Omental fat pad (tissue), 4 donors: ENCODE measurements around the gene TMEM134. TPM values are rescaled to one million over a fixed set of nuclear protein-coding genes. Genes with fewer than 3 reads are reported as not detected.
A peak's percentile ranks its signal among the peaks of the same experiment; 100 is the strongest.

Source experiments
- ATAC-seq: fragments of 150-250 bp; one replicate; pipeline ENCODE4 v1.9.1; 2016; ENCODE audit warnings: mild to moderate bottlenecking, moderate library complexity; ENCODE audit not compliant: low FRiP score
- DNase-seq: peaks from one replicate; pipeline ENCODE4 v3.0.0-alpha.2; 2019; ENCODE audit warnings: low spot score
- CTCF ChIP-seq, 3 donors: fragments of 450-650 bp; IDR thresholded peaks; one replicate each; pipeline ENCODE4 v1.5.1; 2016 to 2017; ENCODE audit warnings: antibody characterized with exemption in 3 of 3, mild to moderate bottlenecking in 3 of 3, moderate library complexity in 2 of 3
- total RNA-seq, 4 donors: library from RNA; depleted of rRNA; stranded (reverse); fragments of >200 nt; gene quantifications; one replicate each; pipeline ENCODE4 v1.1.0, GENCODE V29; 2016

Gene TMEM134
- total RNA-seq, 4 donors from 2014 or later: 33.6 to 56.6 (median 44.0) TPM

- no peak for ATAC-seq
- TF ChIP-seq CTCF (IDR thresholded peaks at IDR 0.05): no peak
- DNase-seq: no peak
Measured at GRCh38 chr11:67423891-67424613, 45.0 kb downstream of the TMEM134 start.

GRCh38 chr11:67423466-67423865 lies 45.6 kb downstream of the TMEM134 start:
- ATAC-seq (no peak), DNase-seq (no peak)
- TF ChIP-seq CTCF (IDR thresholded peaks at IDR 0.05): no peak

GRCh38 chr11:67422891-67423290 lies 46.2 kb downstream of the TMEM134 start:
- no peak for TF ChIP-seq CTCF (IDR thresholded peaks at IDR 0.05)
- no peak for ATAC-seq
- DNase-seq: no peak

GRCh38 chr11:67421430-67422031 lies 47.5 kb downstream of the TMEM134 start:
- DNase-seq (no peak), ATAC-seq (no peak)
- TF ChIP-seq CTCF (IDR thresholded peaks at IDR 0.05): no peak

- no peak for TF ChIP-seq CTCF (IDR thresholded peaks at IDR 0.05)
- ATAC-seq (peak; percentile 86), DNase-seq (peak; percentile 88)
Measured at GRCh38 chr11:67420646-67421429, 48.2 kb downstream of the TMEM134 start.

- TF ChIP-seq CTCF (IDR thresholded peaks at IDR 0.05): no peak
- ATAC-seq (peak; percentile 8), DNase-seq (no peak)
Measured at GRCh38 chr11:67420147-67420645, 48.9 kb downstream of the TMEM134 start.
